Liver (tissue), 9 donors: ENCODE measurements around the gene NUCKS1. TPM values are rescaled to one million over a fixed set of nuclear protein-coding genes. Genes with fewer than 3 reads are reported as not detected.

Source experiments
- DNase-seq: peaks from one replicate; pipeline ENCODE4 v3.0.0-alpha.2; 2017; ENCODE audit warnings: low spot score
- H3K27ac ChIP-seq, 2 donors: one replicate each; pipeline ENCODE4 v1.7.0; 2013; ENCODE audit warnings: inconsistent platforms in 2 of 2, low read length in 2 of 2, control low read depth in 1 of 2, low read depth in 1 of 2, mild to moderate bottlenecking in 1 of 2
- H3K27me3 ChIP-seq, 4 donors: one replicate each; pipeline versions ENCODE4 v1.6.1 to v1.7.0; 2013; ENCODE audit warnings: low read length in 3 of 4, inconsistent platforms in 1 of 4, mild to moderate bottlenecking in 1 of 4, moderate library complexity in 1 of 4; ENCODE audit not compliant: control insufficient read depth in 4 of 4, insufficient read depth in 4 of 4
- H3K36me3 ChIP-seq, 4 donors: one replicate each; pipeline versions ENCODE4 v1.6.1 to v1.7.0; 2013; ENCODE audit warnings: low read length in 3 of 4, mild to moderate bottlenecking in 3 of 4, low read depth in 1 of 4, moderate library complexity in 1 of 4; ENCODE audit not compliant: control insufficient read depth in 4 of 4, insufficient read depth in 3 of 4
- H3K4me1 ChIP-seq, 4 donors: one replicate each; pipeline versions ENCODE4 v1.6.1 to v1.7.0; 2013; ENCODE audit warnings: low read length in 3 of 4, mild to moderate bottlenecking in 3 of 4, moderate library complexity in 1 of 4; ENCODE audit not compliant: control insufficient read depth in 4 of 4, insufficient read depth in 4 of 4
- H3K4me3 ChIP-seq, 3 donors: one replicate each; pipeline versions ENCODE4 v1.6.1 to v1.7.0; 2013; ENCODE audit warnings: low read length in 3 of 3, control low read depth in 1 of 3, low read depth in 1 of 3, mild to moderate bottlenecking in 1 of 3
- H3K9ac ChIP-seq, 2 donors: one replicate each; pipeline ENCODE4 v1.7.0; 2013; ENCODE audit warnings: low read length in 2 of 2, mild to moderate bottlenecking in 2 of 2, moderate library complexity in 2 of 2, control low read depth in 1 of 2, low read depth in 1 of 2
- H3K9me3 ChIP-seq, 4 donors: one replicate each; pipeline versions ENCODE4 v1.6.1 to v1.7.0; 2013; ENCODE audit warnings: low read length in 3 of 4; ENCODE audit not compliant: control insufficient read depth in 4 of 4
- ATF3 ChIP-seq: IDR thresholded peaks from 2 replicates; pipeline ENCODE4 v1.6.1; 2016; ENCODE audit warnings: antibody characterized with exemption
- CTCF ChIP-seq: fragments of 150-350 bp; IDR thresholded peaks from 2 replicates; pipeline ENCODE4 v1.5.1; 2017; ENCODE audit warnings: improper control_type of control experiment, low read depth, low read length; ENCODE audit not compliant: missing input control
- FOXA1 ChIP-seq: IDR thresholded peaks from 2 replicates; pipeline ENCODE4 v1.6.1; 2016; ENCODE audit warnings: antibody characterized with exemption
- FOXA2 ChIP-seq: IDR thresholded peaks from 2 replicates; pipeline ENCODE4 v1.6.1; 2016; ENCODE audit warnings: antibody characterized with exemption
- GABPA ChIP-seq, 2 donors: IDR thresholded peaks in 1 of 2; conservative IDR thresholded peaks in 1 of 2; 2 replicates each; pipeline ENCODE4 v1.6.1; 2016; ENCODE audit warnings: antibody characterized with exemption in 2 of 2, mild to moderate bottlenecking in 1 of 2, moderate library complexity in 1 of 2
- HNF4A ChIP-seq, 2 donors: conservative IDR thresholded peaks; 2 replicates each; pipeline ENCODE4 v1.6.1; 2016; ENCODE audit warnings: antibody characterized with exemption in 2 of 2, mild to moderate bottlenecking in 2 of 2
- HNF4G ChIP-seq: IDR thresholded peaks from 2 replicates; pipeline ENCODE4 v1.6.1; 2016; ENCODE audit warnings: antibody characterized with exemption
- JUND ChIP-seq, 2 donors: IDR thresholded peaks; 2 replicates each; pipeline ENCODE4 v1.6.1; 2016; ENCODE audit warnings: antibody characterized with exemption in 2 of 2
- MAX ChIP-seq: IDR thresholded peaks from 2 replicates; pipeline ENCODE4 v1.6.1; 2016; ENCODE audit warnings: antibody characterized with exemption
- NR2F2 ChIP-seq: IDR thresholded peaks from 2 replicates; pipeline ENCODE4 v1.6.1; 2016; ENCODE audit warnings: antibody characterized with exemption
- RAD21 ChIP-seq, 2 donors: IDR thresholded peaks; 2 replicates each; pipeline ENCODE4 v1.6.1; 2016; ENCODE audit warnings: antibody characterized with exemption in 2 of 2, mild to moderate bottlenecking in 2 of 2
- REST ChIP-seq: IDR thresholded peaks from 2 replicates; pipeline ENCODE4 v1.6.1; 2016; ENCODE audit warnings: antibody characterized with exemption, mild to moderate bottlenecking
- RXRA ChIP-seq, 2 donors: IDR thresholded peaks; 2 replicates each; pipeline ENCODE4 v1.6.1; 2017 to 2018; ENCODE audit warnings: antibody characterized with exemption in 2 of 2, mild to moderate bottlenecking in 1 of 2
- TAF1 ChIP-seq: conservative IDR thresholded peaks from 2 replicates; pipeline ENCODE4 v1.6.1; 2016; ENCODE audit warnings: antibody characterized with exemption, mild to moderate bottlenecking
- YY1 ChIP-seq: IDR thresholded peaks from 2 replicates; pipeline ENCODE4 v1.6.1; 2016; ENCODE audit warnings: antibody characterized with exemption, mild to moderate bottlenecking
- ZBTB33 ChIP-seq: IDR thresholded peaks from 2 replicates; pipeline ENCODE4 v1.6.1; 2016; ENCODE audit warnings: antibody characterized with exemption
- WGBS: extraction: QIAGEN DNeasy Blood & Tissue Kit; methylation state at CpG from one replicate; pipeline ENCODE4 v1.1.7; 2013; 5-methylcytosine and 5-hydroxymethylcytosine counted together
- polyA plus RNA-seq, 2 donors: library from polyadenylated mRNA; stranded (reverse) in 1 of 2; unstranded in 1 of 2; fragments of 200-250 nt in 1 of 2; fragments of >200 nt in 1 of 2; fragmentation: Nextera tagmentation in 1 of 2; extraction: Ambion mirVana in 1 of 2; gene quantifications; one replicate each; pipeline versions ENCODE4 v1.2.1 to v1.2.3, GENCODE V29; 2013 to 2015
- total RNA-seq, 2 donors: library from RNA; depleted of rRNA; stranded (reverse); fragments of >200 nt; gene quantifications; one replicate each; pipeline ENCODE4 v1.2.3, GENCODE V29; 2014
- donor health status: healthy.
- donor health status: healthy.
- donor health status: healthy.
- donor health status: healthy.
- donor health status: healthy.

NUCKS1 gene
- total and polyA plus RNA-seq, 4 donors: 27.0 to 86.1 (median 42.6) TPM

GRCh38 chr1:205764578-205764977 is 14.6 kb upstream of the NUCKS1 start:
- Histone ChIP-seq H3K27me3 (no peaks in the 10 kb centered on the region), H3K36me3 (no peaks in the 10 kb centered on the region), H3K4me3 (no peak overlapping the region), H3K9ac (no peak overlapping the region), H3K4me1 (no peaks in the 10 kb centered on the region), H3K9me3 (no peaks in the 10 kb centered on the region), H3K27ac (no peak overlapping the region)
- 98% methylated on average over 2 of the region's 2 CpGs for WGBS
- TF ChIP-seq ZBTB33 (no peak), CTCF (no peak), HNF4G (no peak), MAX (no peak), RAD21 (IDR thresholded peaks at IDR 0.05) (no peak)
- DNase-seq: no peak

GRCh38 chr1:205763980-205764379 is 14.0 kb upstream of the NUCKS1 start:
- Histone ChIP-seq H3K27ac (no peak overlapping the region), H3K4me3 (no peak overlapping the region), H3K9ac (no peak overlapping the region), H3K36me3 (no peaks in the 10 kb centered on the region), H3K9me3 (no peaks in the 10 kb centered on the region), H3K4me1 (no peaks in the 10 kb centered on the region), H3K27me3 (no peaks in the 10 kb centered on the region)
- no peak for DNase-seq
- no peak for TF ChIP-seq REST

- H3K9me3 ChIP-seq: no peaks in the 10 kb centered on the region
- no peak overlapping the region for H3K27ac ChIP-seq
- WGBS: 90% methylated on average over 3 of the region's 3 CpGs
- DNase-seq: no peak
- no peaks in the 10 kb centered on the region for H3K36me3 ChIP-seq
- TF ChIP-seq CTCF (no peak), YY1 (no peak), RAD21 (IDR thresholded peaks at IDR 0.05) (no peak), HNF4G (no peak), FOXA2 (no peak), RXRA (IDR thresholded peaks at IDR 0.05) (no peak), FOXA1 (no peak), JUND (IDR thresholded peaks at IDR 0.05) (no peak), MAX (no peak), GABPA (IDR thresholded peaks at IDR 0.05 in 1 of 2, conservative IDR thresholded peaks at IDR 0.05 in 1 of 2) (no peak), HNF4A (conservative IDR thresholded peaks at IDR 0.05) (no peak), NR2F2 (no peak), ATF3 (no peak), TAF1 (no peak)
- H3K4me3 ChIP-seq: no peak overlapping the region
- H3K4me1 ChIP-seq: no peaks in the 10 kb centered on the region
- no peaks in the 10 kb centered on the region for H3K27me3 ChIP-seq
- H3K9ac ChIP-seq: no peak overlapping the region
Observed at GRCh38 chr1:205760606-205761005, 10.6 kb upstream of the NUCKS1 start.
